H9 (cell line): ENCODE results near the gene GRWD1. TPM values are rescaled to one million over a fixed set of nuclear protein-coding genes. Genes with fewer than 3 reads are reported as not detected.

ENCODE experiments used
- DNase-seq: peaks from one replicate; pipeline ENCODE4 v3.0.0-alpha.2; 2017
- H2AFZ ChIP-seq: one replicate; pipeline ENCODE4 v1.6.1; 2013; ENCODE audit warnings: mild to moderate bottlenecking, low read length, control low read depth, moderate library complexity
- H2AK5ac ChIP-seq: 2 replicates; pipeline ENCODE4 v1.6.1; 2013; ENCODE audit warnings: low read length, control low read depth, mixed read lengths; ENCODE audit not compliant: insufficient read length
- H2BK120ac ChIP-seq: one replicate; pipeline ENCODE4 v1.6.1; 2013; ENCODE audit warnings: low read depth, mild to moderate bottlenecking, low read length, control low read depth, inconsistent platforms; ENCODE audit not compliant: poor library complexity, severe bottlenecking
- H2BK12ac ChIP-seq: 2 replicates; pipeline ENCODE4 v1.6.1; 2013; ENCODE audit warnings: low read length, control low read depth, mixed read lengths, low read depth; ENCODE audit not compliant: insufficient read length
- H2BK15ac ChIP-seq: 2 replicates; pipeline ENCODE4 v1.6.1; 2013; ENCODE audit warnings: low read depth, low read length, control low read depth
- H2BK20ac ChIP-seq: one replicate; pipeline ENCODE4 v1.6.1; 2013; ENCODE audit warnings: low read depth, mild to moderate bottlenecking, low read length, control low read depth, inconsistent platforms; ENCODE audit not compliant: poor library complexity, severe bottlenecking
- H2BK5ac ChIP-seq: 2 replicates; pipeline ENCODE4 v1.6.1; 2013; ENCODE audit warnings: low read length, control low read depth, mixed read lengths; ENCODE audit not compliant: insufficient read length
- H3K14ac ChIP-seq: 2 replicates; pipeline ENCODE4 v1.6.1; 2013; ENCODE audit warnings: low read length, control low read depth; ENCODE audit not compliant: insufficient read depth
- H3K18ac ChIP-seq: 2 replicates; pipeline ENCODE4 v1.6.1; 2013; ENCODE audit warnings: low read depth, mild to moderate bottlenecking, mixed read lengths, low read length, control low read depth; ENCODE audit not compliant: insufficient read length
- H3K23ac ChIP-seq: 2 replicates; pipeline ENCODE4 v1.6.1; 2013; ENCODE audit warnings: low read length, control low read depth, mixed read lengths, low read depth; ENCODE audit not compliant: insufficient read length
- H3K23me2 ChIP-seq: 2 replicates; pipeline ENCODE4 v1.6.1; 2013; ENCODE audit warnings: low read depth, mild to moderate bottlenecking, mixed read lengths, low read length, control low read depth; ENCODE audit not compliant: insufficient read length, poor library complexity, severe bottlenecking
- H3K27ac ChIP-seq: 2 replicates; pipeline ENCODE4 v1.5.1; 2013; ENCODE audit warnings: low read length, control low read depth, mixed read lengths, low read depth; ENCODE audit not compliant: insufficient read length
- H3K27me3 ChIP-seq: 2 replicates; pipeline ENCODE4 v1.6.1; 2013; ENCODE audit warnings: low read length, control low read depth, inconsistent platforms; ENCODE audit not compliant: insufficient read depth
- H3K4ac ChIP-seq: 2 replicates; pipeline ENCODE4 v1.6.1; 2013; ENCODE audit warnings: low read depth, mild to moderate bottlenecking, control low read depth, inconsistent platforms, low read length, moderate library complexity
- H3K4me1 ChIP-seq: 2 replicates; pipeline ENCODE4 v1.6.1; 2013; ENCODE audit warnings: low read length, control low read depth, inconsistent platforms; ENCODE audit not compliant: insufficient read depth
- H3K4me2 ChIP-seq: 2 replicates; pipeline ENCODE4 v1.6.1; 2013; ENCODE audit warnings: low read length, control low read depth, mixed read lengths; ENCODE audit not compliant: insufficient read length, insufficient read depth
- H3K56ac ChIP-seq: 2 replicates; pipeline ENCODE4 v1.6.1; 2013; ENCODE audit warnings: low read depth, mild to moderate bottlenecking, mixed read lengths, low read length, control low read depth; ENCODE audit not compliant: insufficient read length
- H3K79me1 ChIP-seq: 2 replicates; pipeline ENCODE4 v1.6.1; 2013; ENCODE audit warnings: low read depth, mild to moderate bottlenecking, moderate library complexity, low read length, control low read depth, inconsistent platforms; ENCODE audit not compliant: insufficient read depth, poor library complexity, severe bottlenecking
- H3K79me2 ChIP-seq: 2 replicates; pipeline ENCODE4 v1.6.1; 2013; ENCODE audit warnings: low read length, control low read depth, inconsistent platforms; ENCODE audit not compliant: insufficient read depth
- H3K9ac ChIP-seq: 2 replicates; pipeline ENCODE4 v1.6.1; 2013; ENCODE audit warnings: low read length, control low read depth, mixed read lengths; ENCODE audit not compliant: insufficient read length; ENCODE audit errors: extremely low read depth
- H3K9me3 ChIP-seq: one replicate; pipeline ENCODE4 v1.6.1; 2013; ENCODE audit warnings: low read depth, low read length, inconsistent platforms; ENCODE audit not compliant: control insufficient read depth
- H3T11ph ChIP-seq: one replicate; pipeline ENCODE4 v1.6.1; 2013; ENCODE audit warnings: mild to moderate bottlenecking, low read length, control low read depth, inconsistent platforms
- H4K20me1 ChIP-seq: one replicate; pipeline ENCODE4 v1.6.1; 2013; ENCODE audit not compliant: control insufficient read depth, insufficient read length, insufficient read depth
- H4K5ac ChIP-seq: 2 replicates; pipeline ENCODE4 v1.6.1; 2013; ENCODE audit warnings: low read depth, mild to moderate bottlenecking, mixed read lengths, low read length, control low read depth; ENCODE audit not compliant: insufficient read length
- H4K8ac ChIP-seq: replicated peaks from 2 replicates; pipeline ENCODE4 v1.6.1; 2013; ENCODE audit warnings: low read length, control low read depth, mixed read lengths, low read depth; ENCODE audit not compliant: insufficient read length
- H4K91ac ChIP-seq: 2 replicates; pipeline ENCODE4 v1.6.1; 2013; ENCODE audit warnings: low read depth, mild to moderate bottlenecking, moderate library complexity, mixed read lengths, low read length, control low read depth; ENCODE audit not compliant: insufficient read length
- H3K27ac Mint-ChIP-seq, 3 experiments: 2 replicates in 2 of 3; 3 replicates in 1 of 3; pipeline ENCODE4 v1.8.0; 2020 to 2021; ENCODE audit warnings: mixed read lengths in 3 of 3, mild to moderate bottlenecking in 1 of 3, moderate library complexity in 1 of 3
- H3K27me3 Mint-ChIP-seq: 2 replicates; pipeline ENCODE4 v1.8.0; 2021; ENCODE audit warnings: low read depth, mild to moderate bottlenecking, moderate library complexity, mixed read lengths
- H3K36me3 Mint-ChIP-seq, 3 experiments: 2 replicates in 2 of 3; 3 replicates in 1 of 3; pipeline ENCODE4 v1.8.0; 2020 to 2021; ENCODE audit warnings: low read depth in 3 of 3, mixed read lengths in 3 of 3; ENCODE audit not compliant: insufficient read depth in 1 of 3
- H3K4me1 Mint-ChIP-seq, 2 experiments: 2 replicates each; pipeline ENCODE4 v1.8.0; 2020; ENCODE audit warnings: mixed read lengths in 2 of 2
- H3K4me3 Mint-ChIP-seq, 2 experiments: 2 replicates in 1 of 2; 3 replicates in 1 of 2; pipeline ENCODE4 v1.8.0; 2020 to 2021; ENCODE audit warnings: mild to moderate bottlenecking in 2 of 2, mixed read lengths in 2 of 2, moderate library complexity in 1 of 2
- H3K9me3 Mint-ChIP-seq, 2 experiments: 2 replicates in 1 of 2; 3 replicates in 1 of 2; pipeline ENCODE4 v1.8.0; 2020; ENCODE audit warnings: mild to moderate bottlenecking in 2 of 2, mixed read lengths in 2 of 2, moderate library complexity in 1 of 2
- CTCF ChIP-seq: fragments of 200-600 bp; sonication (generic); conservative IDR thresholded peaks from 3 replicates; pipeline ENCODE4 v1.8.0; 2021; ENCODE audit warnings: antibody characterized with exemption, mild to moderate bottlenecking
- WGBS: extraction: QIAGEN DNeasy Blood & Tissue Kit; methylation state at CpG from one replicate; pipeline ENCODE4 v1.1.7; 2013; ENCODE audit warnings: missing lambda C conversion rate, low lambda C conversion rate, mixed read lengths; ENCODE audit not compliant: insufficient read length; ENCODE audit errors: extremely low coverage; 5-methylcytosine and 5-hydroxymethylcytosine counted together
- total RNA-seq: library from RNA; stranded (reverse); gene quantifications from 2 replicates; pipeline ENCODE4 v1.2.1, GENCODE V29; 2021

The GRWD1 gene
- total RNA-seq, 1 experiment from 2014 or later, result 92.0 TPM

GRCh38 chr19:48478339-48479256 lies 32.8 kb downstream of the GRWD1 start:
- no peaks in the 10 kb centered on the region for H3K4me1 ChIP-seq
- no peaks in the 10 kb centered on the region for H3K9me3 ChIP-seq
- H2BK12ac ChIP-seq, result no peak overlapping the region
- no peak overlapping the region for H3K27ac Mint-ChIP-seq
- no peak overlapping the region for H4K5ac ChIP-seq
- WGBS, result no CpG with 5 or more reads among the region's 29 CpGs
- H3K27me3 Mint-ChIP-seq, result no peaks in the 10 kb centered on the region
- H4K20me1 ChIP-seq, result no peaks in the 10 kb centered on the region
- no peak overlapping the region for H2AK5ac ChIP-seq
- H3K79me2 ChIP-seq, result no peaks in the 10 kb centered on the region
- peaks cover 32 to 70% (median 55%) of the 10 kb centered on the region in 3 experiments for H3K36me3 Mint-ChIP-seq
- H2BK20ac ChIP-seq, result no peak overlapping the region
- no peak overlapping the region for H3T11ph ChIP-seq
- no peak overlapping the region for H2BK120ac ChIP-seq
- peaks cover 2 to 11% of the 10 kb centered on the region in 2 experiments; a peak in 3 of 4 replicates for H3K4me1 Mint-ChIP-seq
- no peak overlapping the region for H3K56ac ChIP-seq
- H3K27ac ChIP-seq, result no peak overlapping the region
- H4K91ac ChIP-seq, result no peak overlapping the region
- no peak overlapping the region for H3K9ac ChIP-seq
- no peaks in the 10 kb centered on the region for H3K9me3 Mint-ChIP-seq
- no peaks in the 10 kb centered on the region for H3K23me2 ChIP-seq
- no peak overlapping the region for H2AFZ ChIP-seq
- H3K27me3 ChIP-seq, result no peaks in the 10 kb centered on the region
- no peak for DNase-seq
- H3K23ac ChIP-seq, result no peak overlapping the region
- H3K14ac ChIP-seq, result no peak overlapping the region
- no peak overlapping the region for H3K4me3 Mint-ChIP-seq
- H3K18ac ChIP-seq, result no peak overlapping the region
- no peak for TF ChIP-seq CTCF
- H3K4me2 ChIP-seq, result no peak overlapping the region
- no peak overlapping the region for H3K4ac ChIP-seq
- no peak overlapping the region for H2BK5ac ChIP-seq
- no peak overlapping the region for H2BK15ac ChIP-seq
- H4K8ac ChIP-seq, result no peak overlapping the region
- no peaks in the 10 kb centered on the region for H3K79me1 ChIP-seq
